T-cell (primary cell): ENCODE results near the gene SPRR2F. TPM values are rescaled to one million over a fixed set of nuclear protein-coding genes. Genes with fewer than 3 reads are reported as not detected.
"Not testable (repeated sequence)": the region's sequence is repeated elsewhere in the genome, so short reads cannot be mapped to it uniquely, and the experiment has no call there.

Experiments used
- ATAC-seq, 4 experiments: fragments of 200-7000 bp in 3 of 4; fragments of 150-1000 bp in 1 of 4; cut with Tn5 transposase; replicated peaks in 1 of 4; 1 replicate in 3 of 4; 2 replicates in 1 of 4; pipeline ENCODE4 v1.10.0; 2021; ENCODE audit warnings: moderate library complexity in 3 of 4, mild to moderate bottlenecking in 2 of 4, moderate number of reproducible peaks in 1 of 4
- CTCF ChIA-PET, 2 donors: fragments of 300-600 bp; sonication (Branson Sonifier 250); formaldehyde crosslinking; loops; one replicate each; lab custom pipeline; 2022; ENCODE audit warnings: antibody characterized with exemption in 2 of 2; lab: Charles Lee
- POLR2A ChIA-PET, 2 donors: fragments of 300-600 bp; sonication (Branson Sonifier 250); formaldehyde crosslinking; loops; one replicate each; lab custom pipeline; 2022; ENCODE audit warnings: antibody characterized with exemption in 2 of 2; lab: Charles Lee
- DNase-seq, 35 experiments: peaks; one replicate each; pipeline versions ENCODE4 v3.0.0 to v3.0.0-alpha.2; 2013 to 2023
- H3K27ac ChIP-seq: one replicate; pipeline ENCODE4 v1.5.1; 2013; ENCODE audit warnings: low read length
- H3K27me3 ChIP-seq, 2 experiments: replicated peaks in 1 of 2; 1 replicate in 1 of 2; 2 replicates in 1 of 2; pipeline versions ENCODE4 v1.6.1 to v1.7.0; 2013; ENCODE audit warnings: low read length in 1 of 2, mixed read lengths in 1 of 2; ENCODE audit not compliant: control insufficient read depth in 2 of 2, insufficient read depth in 2 of 2; ENCODE audit errors: extremely low read depth in 1 of 2
- H3K36me3 ChIP-seq, 2 donors: 1 replicate in 1 of 2; 2 replicates in 1 of 2; pipeline versions ENCODE4 v1.6.1 to v1.7.0; 2013; ENCODE audit warnings: low read length in 1 of 2; ENCODE audit not compliant: control insufficient read depth in 2 of 2, insufficient read depth in 1 of 2; ENCODE audit errors: extremely low read depth in 1 of 2
- H3K4me1 ChIP-seq, 2 experiments: 1 replicate in 1 of 2; 2 replicates in 1 of 2; pipeline versions ENCODE4 v1.6.1 to v1.7.0; 2013; ENCODE audit warnings: low read length in 2 of 2, mixed read lengths in 1 of 2; ENCODE audit not compliant: insufficient read depth in 2 of 2, control insufficient read depth in 1 of 2; ENCODE audit errors: extremely low read depth in 1 of 2
- H3K4me3 ChIP-seq, 2 donors: 1 replicate in 1 of 2; 2 replicates in 1 of 2; pipeline versions ENCODE4 v1.5.1 to v1.7.0; 2013; ENCODE audit warnings: mild to moderate bottlenecking in 2 of 2, low read length in 1 of 2, moderate library complexity in 1 of 2; ENCODE audit not compliant: control insufficient read depth in 1 of 2; ENCODE audit errors: extremely low read depth in 1 of 2
- H3K9me3 ChIP-seq: 2 replicates; pipeline ENCODE4 v1.7.0; 2013
- H3K27ac Mint-ChIP-seq, 2 donors: one replicate each; pipeline ENCODE4 v1.8.0; 2020 to 2021; ENCODE audit warnings: mild to moderate bottlenecking in 2 of 2, mixed read lengths in 2 of 2
- H3K27me3 Mint-ChIP-seq, 2 donors: one replicate each; pipeline ENCODE4 v1.8.0; 2021 to 2022; ENCODE audit warnings: mixed read lengths in 2 of 2
- H3K36me3 Mint-ChIP-seq: one replicate; pipeline ENCODE4 v1.8.0; 2021; ENCODE audit warnings: mixed read lengths
- H3K4me1 Mint-ChIP-seq, 3 donors: one replicate each; pipeline ENCODE4 v1.8.0; 2020 to 2022; ENCODE audit warnings: mixed read lengths in 3 of 3, mild to moderate bottlenecking in 1 of 3
- H3K4me3 Mint-ChIP-seq, 3 donors: one replicate each; pipeline ENCODE4 v1.8.0; 2020 to 2022; ENCODE audit warnings: mild to moderate bottlenecking in 3 of 3, mixed read lengths in 3 of 3, moderate library complexity in 3 of 3
- H3K9me3 Mint-ChIP-seq, 3 donors: one replicate each; pipeline ENCODE4 v1.8.0; 2020 to 2022; ENCODE audit warnings: mixed read lengths in 3 of 3
- WGBS: methylation state at CpG from one replicate; pipeline ENCODE4 v1.1.5; 2013; ENCODE audit warnings: missing lambda C conversion rate; ENCODE audit not compliant: insufficient coverage; 5-methylcytosine and 5-hydroxymethylcytosine counted together
- total RNA-seq, 35 experiments: library from RNA in 6 of 35; stranded (reverse) in 6 of 35; fragments of 120-200 nt in 1 of 35; gene quantifications; one replicate each; pipeline versions ENCODE4 v1.2.1 to v1.2.4 and lab custom pipeline; 2013 to 2026

The SPRR2F gene
- total RNA-seq, 5 donors from 2014 or later (not counting 1 experiment from before 2014, with no cell fraction given): not detected

GRCh38 chr1:153133743-153134142 is 20.4 kb upstream of the SPRR2F start:
- DNase-seq (no peak), ATAC-seq (no peak)
- Histone ChIP-seq H3K4me3 (no peak overlapping the region), H3K9me3 (no peaks in the 10 kb centered on the region), H3K4me1 (no peaks in the 10 kb centered on the region), H3K27me3 (peaks cover 6 to 22% of the 10 kb centered on the region in 2 experiments), H3K36me3 (no peaks in the 10 kb centered on the region), H3K27ac (no peak overlapping the region)
- Mint-ChIP-seq H3K36me3 (no peaks in the 10 kb centered on the region), H3K4me3 (no peak overlapping the region), H3K9me3 (no peaks in the 10 kb centered on the region), H3K27me3 (peaks cover 37 to 65% of the 10 kb centered on the region in 2 donors), H3K4me1 (no peaks in the 10 kb centered on the region), H3K27ac (no peak overlapping the region)
- POLR2A ChIA-PET: interaction anchor here in 1 of 2 donors (0.6 kb wide), 1 partner anchor 20 kb away, joined by 5 read pairs; no protein-coding TSS in a partner anchor
- WGBS: 32% methylated on average over 2 of the region's 2 CpGs
- CTCF ChIA-PET: no interaction called here

- H3K27me3 Mint-ChIP-seq: peaks cover 37 to 65% of the 10 kb centered on the region in 2 donors
- WGBS: 67% methylated on average over 1 of the region's 1 CpG
These were observed 20.0 kb upstream of the SPRR2F start for GRCh38 chr1:153133267-153133666.

GRCh38 chr1:153128688-153129087 is 15.4 kb upstream of the SPRR2F start:
- H3K36me3 Mint-ChIP-seq, H3K4me1 Mint-ChIP-seq, POLR2A ChIA-PET, CTCF ChIA-PET, H3K9me3 ChIP-seq, H3K4me3 Mint-ChIP-seq, H3K27ac Mint-ChIP-seq, ATAC-seq, H3K4me3 ChIP-seq, H3K36me3 ChIP-seq, H3K27ac ChIP-seq, DNase-seq, H3K4me1 ChIP-seq: not testable (repeated sequence)
- 93% methylated on average over 2 of the region's 4 CpGs for WGBS
- H3K27me3 ChIP-seq: peaks cover 5 to 15% of the 10 kb centered on the region in 2 experiments
- Mint-ChIP-seq H3K9me3 (peaks cover 15 to 19% (median 15%) of the 10 kb centered on the region in 3 donors), H3K27me3 (peaks cover 24 to 36% of the 10 kb centered on the region in 2 donors)

More at GRCh38 chr1:153133267-153133666, 20.0 kb upstream of the SPRR2F start:
- ATAC-seq (no peak), DNase-seq (no peak)
- H3K36me3 Mint-ChIP-seq: no peaks in the 10 kb centered on the region
- Histone ChIP-seq H3K27ac (no peak overlapping the region), H3K4me1 (no peaks in the 10 kb centered on the region), H3K36me3 (no peaks in the 10 kb centered on the region), H3K4me3 (no peak overlapping the region), H3K9me3 (no peaks in the 10 kb centered on the region), H3K27me3 (peaks cover 6 to 22% of the 10 kb centered on the region in 2 experiments)
- ChIA-PET POLR2A (interaction anchor here in 1 of 2 donors (0.6 kb wide), 1 partner anchor 19 kb away, joined by 5 read pairs; no protein-coding TSS in a partner anchor), CTCF (no interaction called here)
- H3K27ac Mint-ChIP-seq: no peak overlapping the region
- H3K9me3 Mint-ChIP-seq: no peaks in the 10 kb centered on the region
- H3K4me1 Mint-ChIP-seq: no peaks in the 10 kb centered on the region
- no peak overlapping the region for H3K4me3 Mint-ChIP-seq

DNA sequence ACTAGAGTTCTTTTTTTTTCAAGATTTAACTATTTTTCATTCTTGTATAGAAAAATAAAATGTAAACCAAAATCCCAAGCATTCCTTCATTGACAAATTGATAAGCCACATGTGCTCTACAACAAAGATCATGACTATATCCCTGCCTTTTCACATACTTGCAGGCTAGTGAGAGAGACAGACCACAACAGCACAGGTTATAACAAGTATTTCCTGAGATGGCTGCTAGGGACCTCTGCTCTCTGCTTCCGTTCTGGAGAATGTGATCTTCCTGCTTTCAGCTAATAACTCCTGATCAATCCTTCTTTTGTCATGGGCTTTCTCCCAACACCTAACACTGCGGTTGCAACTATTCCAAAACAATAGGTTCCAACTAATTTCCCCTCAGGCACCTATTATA is 14.0 kb upstream of the SPRR2F start:
- Mint-ChIP-seq H3K4me1 (no peaks in the 10 kb centered on the region), H3K9me3 (peaks cover 15 to 19% (median 15%) of the 10 kb centered on the region in 3 donors), H3K27ac (no peak overlapping the region), H3K27me3 (peaks cover 27% of the 10 kb centered on the region in 2 donors), H3K36me3 (no peaks in the 10 kb centered on the region), H3K4me3 (no peak overlapping the region)
- DNase-seq (no peak), ATAC-seq (no peak)
- Histone ChIP-seq H3K4me1 (no peaks in the 10 kb centered on the region), H3K27ac (no peak overlapping the region), H3K9me3 (no peaks in the 10 kb centered on the region), H3K4me3 (no peak overlapping the region), H3K36me3 (no peaks in the 10 kb centered on the region), H3K27me3 (peaks cover 7 to 11% of the 10 kb centered on the region in 2 experiments)
- 40% methylated on average over 1 of the region's 2 CpGs for WGBS
- CTCF ChIA-PET: no interaction called here
- POLR2A ChIA-PET: no interaction called here

GRCh38 chr1:153125536-153125935 is 12.2 kb upstream of the SPRR2F start:
- no peaks in the 10 kb centered on the region for H3K4me1 Mint-ChIP-seq
- DNase-seq (no peak), ATAC-seq (no peak)
- ChIA-PET POLR2A (no interaction called here), CTCF (no interaction called here)
- Histone ChIP-seq H3K4me3 (no peak overlapping the region), H3K36me3 (no peaks in the 10 kb centered on the region), H3K27ac (no peak overlapping the region), H3K4me1 (no peaks in the 10 kb centered on the region), H3K9me3 (no peaks in the 10 kb centered on the region), H3K27me3 (peaks cover 5 to 7% of the 10 kb centered on the region in 2 experiments)
- H3K27ac Mint-ChIP-seq: no peak overlapping the region
- peaks cover 16% of the 10 kb centered on the region in 2 donors for H3K27me3 Mint-ChIP-seq
- no peaks in the 10 kb centered on the region for H3K36me3 Mint-ChIP-seq
- WGBS: no CpG with 5 or more reads among the region's 1 CpG
- H3K4me3 Mint-ChIP-seq: no peak overlapping the region
- peaks cover 15 to 19% (median 15%) of the 10 kb centered on the region in 3 donors for H3K9me3 Mint-ChIP-seq

- POLR2A ChIA-PET, CTCF ChIA-PET, ATAC-seq, H3K4me3 Mint-ChIP-seq, DNase-seq, H3K27ac Mint-ChIP-seq, H3K9me3 ChIP-seq, H3K27ac ChIP-seq, H3K36me3 Mint-ChIP-seq, H3K27me3 ChIP-seq, H3K4me1 ChIP-seq, H3K4me1 Mint-ChIP-seq, H3K36me3 ChIP-seq, H3K4me3 ChIP-seq: not testable (repeated sequence)
- H3K27me3 Mint-ChIP-seq: peaks cover 13 to 14% of the 10 kb centered on the region in 2 donors
- 100% methylated on average over 1 of the region's 8 CpGs for WGBS
- peaks cover 15 to 19% (median 15%) of the 10 kb centered on the region in 3 donors for H3K9me3 Mint-ChIP-seq
These were observed 10.5 kb upstream of the SPRR2F start for GRCh38 chr1:153123793-153124192.
